Central memory CD8-positive, alpha-beta T cell (primary cell): Measurements from ENCODE around the gene PLA2G10.
"Not testable (repeated sequence)": the region's sequence is repeated elsewhere in the genome, so short reads cannot be mapped to it uniquely, and the experiment has no call there.

Experiments used
- ATAC-seq: fragments of 150-1000 bp; cut with Tn5 transposase; replicated peaks from 2 replicates; pipeline ENCODE4 v1.10.0; 2022; ENCODE audit warnings: mild to moderate bottlenecking, moderate FRiP score, moderate number of reproducible peaks; ENCODE audit not compliant: poor library complexity, severe bottlenecking; ENCODE audit errors: extremely low read depth
- DNase-seq, 2 donors: peaks; one replicate each; pipeline ENCODE4 v3.0.0; 2021; ENCODE audit warnings: low spot score in 2 of 2
- H3K27ac Mint-ChIP-seq: one replicate; pipeline ENCODE4 v1.8.0; 2022; ENCODE audit warnings: low read depth, mild to moderate bottlenecking, moderate library complexity, mixed read lengths
- H3K27me3 Mint-ChIP-seq: one replicate; pipeline ENCODE4 v1.8.0; 2022; ENCODE audit warnings: mixed read lengths
- H3K36me3 Mint-ChIP-seq: one replicate; pipeline ENCODE4 v1.8.0; 2022; ENCODE audit warnings: mild to moderate bottlenecking, moderate library complexity, mixed read lengths; ENCODE audit not compliant: insufficient read depth
- H3K4me1 Mint-ChIP-seq: one replicate; pipeline ENCODE4 v1.8.0; 2022; ENCODE audit warnings: mixed read lengths
- H3K4me3 Mint-ChIP-seq: one replicate; pipeline ENCODE4 v1.8.0; 2022; ENCODE audit warnings: mild to moderate bottlenecking, moderate library complexity, mixed read lengths
- H3K9me3 Mint-ChIP-seq: one replicate; pipeline ENCODE4 v1.8.0; 2022; ENCODE audit warnings: mixed read lengths

PLA2G10 gene

DNA sequence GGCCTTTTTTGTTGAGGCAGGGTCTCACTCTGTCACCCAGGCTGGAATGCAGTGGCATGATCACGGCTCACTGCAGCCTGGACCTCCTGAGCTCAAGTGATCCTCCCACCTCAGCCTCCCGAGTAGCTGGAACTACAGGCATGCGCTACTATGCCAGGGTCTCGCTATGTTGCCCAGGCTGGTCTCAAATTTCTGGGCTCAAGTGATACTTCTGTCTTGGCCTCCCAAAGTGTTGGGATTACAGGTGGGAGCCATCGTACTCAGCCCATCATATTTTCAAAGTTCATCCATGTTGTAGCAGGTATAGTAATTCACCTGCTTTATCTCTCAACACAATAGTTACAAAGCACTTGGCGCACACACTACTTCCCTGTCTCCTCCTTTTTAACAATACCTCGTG, 13.7 kb downstream of the PLA2G10 start:
- H3K27ac Mint-ChIP-seq, H3K9me3 Mint-ChIP-seq, ATAC-seq, H3K36me3 Mint-ChIP-seq, H3K4me1 Mint-ChIP-seq, H3K4me3 Mint-ChIP-seq, DNase-seq: not testable (repeated sequence)
- peaks cover 28% of the 10 kb centered on the region for H3K27me3 Mint-ChIP-seq

DNA sequence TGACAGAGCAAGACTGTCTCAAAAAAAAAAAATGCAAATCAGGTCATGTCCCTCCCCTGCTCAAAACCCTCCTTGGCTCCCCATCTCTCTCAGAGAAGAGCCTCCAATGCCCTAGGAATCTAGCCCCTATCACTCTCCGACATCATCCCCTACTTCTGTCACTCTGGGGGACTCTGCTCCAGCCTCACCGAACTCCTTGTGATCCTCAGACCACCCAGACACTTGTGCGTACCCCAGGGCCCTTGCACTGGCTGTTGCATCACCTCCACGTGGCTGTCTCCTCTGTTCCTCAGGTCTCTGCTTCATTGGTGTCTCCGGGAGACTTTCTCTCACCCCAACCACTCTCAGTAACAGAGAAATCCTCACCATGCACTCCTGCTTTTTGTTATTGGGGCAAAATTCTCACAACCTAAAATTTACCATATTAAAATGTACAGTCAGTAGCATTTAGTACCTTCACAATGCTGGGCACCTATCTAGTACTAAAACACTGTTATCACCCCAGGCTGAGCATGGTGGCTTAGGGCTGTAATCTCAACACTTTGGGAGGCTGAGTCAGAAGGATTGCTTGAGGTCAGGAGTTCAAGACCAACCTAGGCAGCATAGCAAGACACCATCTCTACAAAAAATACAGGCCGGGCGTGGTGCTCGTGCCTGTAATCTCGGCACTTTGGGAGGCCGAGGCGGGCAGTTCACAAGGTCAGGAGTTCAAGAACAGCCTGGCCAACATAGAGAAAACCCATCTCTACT, 15.2 kb downstream of the PLA2G10 start:
- H3K27ac Mint-ChIP-seq, result no peak overlapping the region
- no peak for DNase-seq
- H3K4me1 Mint-ChIP-seq, result no peaks in the 10 kb centered on the region

DNA sequence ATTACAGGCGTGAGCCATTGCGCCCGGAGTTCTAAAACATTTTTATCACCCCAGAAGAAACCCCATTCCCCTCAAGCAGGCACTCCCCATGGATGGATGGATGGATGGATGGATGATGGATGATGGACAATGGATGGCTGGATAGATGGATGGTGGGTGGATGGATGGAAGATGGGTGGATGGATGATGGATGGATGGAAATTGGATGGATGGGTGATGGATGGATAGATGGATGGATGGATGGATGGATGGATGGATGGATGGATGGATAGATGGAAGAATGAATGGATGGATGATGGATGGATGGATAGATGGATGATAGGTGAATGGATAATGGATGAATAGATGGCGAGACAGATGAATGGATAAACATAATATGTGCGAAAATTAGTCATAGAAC, 16.5 kb downstream of the PLA2G10 start:
- Mint-ChIP-seq H3K27ac (no peak overlapping the region), H3K27me3 (peaks cover 28% of the 10 kb centered on the region), H3K9me3 (no peaks in the 10 kb centered on the region), H3K4me3 (no peak overlapping the region), H3K4me1 (peaks cover 2% of the 10 kb centered on the region), H3K36me3 (peaks cover 1% of the 10 kb centered on the region)
- ATAC-seq (no peak), DNase-seq (no peak)

More for the DNA sequence above, 15.2 kb downstream of the PLA2G10 start:
- Mint-ChIP-seq H3K9me3 (no peaks in the 10 kb centered on the region), H3K36me3 (peaks cover 1% of the 10 kb centered on the region), H3K4me3 (no peak overlapping the region), H3K27me3 (peaks cover 28% of the 10 kb centered on the region)
- ATAC-seq, result no peak

DNA sequence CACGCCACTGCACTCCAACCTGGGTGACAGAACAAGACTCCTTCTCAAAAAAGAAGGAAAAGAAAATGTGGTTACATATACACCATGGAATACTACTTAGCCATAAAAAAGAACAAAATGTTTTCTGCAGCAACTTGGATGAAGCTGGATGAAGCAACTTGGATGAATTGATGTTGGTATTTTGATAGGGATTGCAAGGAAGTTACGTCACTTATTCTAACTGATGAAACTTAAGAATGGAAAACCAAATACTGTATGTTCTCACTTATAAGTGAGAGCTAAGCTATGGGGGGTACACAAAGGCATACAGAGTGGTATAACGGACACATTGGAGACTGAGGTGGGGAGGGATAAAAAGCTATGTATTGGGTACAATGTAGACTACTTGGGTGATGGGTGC, 17.5 kb downstream of the PLA2G10 start:
- Mint-ChIP-seq H3K4me1 (peaks cover 7% of the 10 kb centered on the region), H3K27me3 (peaks cover 28% of the 10 kb centered on the region), H3K27ac (no peak overlapping the region), H3K4me3 (no peak overlapping the region), H3K36me3 (peaks cover 1% of the 10 kb centered on the region), H3K9me3 (no peaks in the 10 kb centered on the region)
- ATAC-seq (no peak), DNase-seq (no peak)

DNA sequence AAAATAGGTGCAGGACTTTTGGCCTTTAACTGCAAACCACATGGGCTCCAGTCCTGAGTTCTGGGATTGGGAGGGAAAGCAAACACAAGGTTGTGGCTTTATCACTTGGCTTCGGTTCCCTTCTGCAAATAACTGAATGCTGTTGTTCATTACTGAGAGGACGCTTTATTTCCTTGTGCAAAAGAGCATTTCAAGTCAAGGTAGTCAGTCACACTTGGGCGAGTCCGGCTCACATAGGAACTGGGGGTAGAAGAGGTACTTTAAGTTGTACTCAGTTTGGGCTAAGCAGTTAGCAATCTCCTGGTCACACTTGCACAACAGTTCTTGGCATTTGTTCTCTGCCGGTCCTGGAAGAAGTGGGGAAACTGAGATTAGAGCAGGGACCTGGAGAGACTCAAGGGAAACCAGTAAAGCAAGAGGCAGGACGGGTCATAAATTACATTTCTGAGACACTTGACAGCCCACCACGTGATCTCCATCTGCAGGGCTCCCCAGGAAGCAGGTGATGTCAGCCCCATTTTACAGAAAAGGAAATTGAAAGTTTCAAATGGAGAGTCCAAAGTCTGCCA, 21.6 kb downstream of the PLA2G10 start:
- H3K27ac Mint-ChIP-seq, result no peak overlapping the region
- ATAC-seq (peak; percentile 36), DNase-seq (no peak)
- peaks cover 9% of the 10 kb centered on the region for H3K36me3 Mint-ChIP-seq
- no peaks in the 10 kb centered on the region for H3K27me3 Mint-ChIP-seq
- peaks cover 7% of the 10 kb centered on the region for H3K4me1 Mint-ChIP-seq
- H3K4me3 Mint-ChIP-seq, result no peak overlapping the region
- H3K9me3 Mint-ChIP-seq, result no peaks in the 10 kb centered on the region

DNA sequence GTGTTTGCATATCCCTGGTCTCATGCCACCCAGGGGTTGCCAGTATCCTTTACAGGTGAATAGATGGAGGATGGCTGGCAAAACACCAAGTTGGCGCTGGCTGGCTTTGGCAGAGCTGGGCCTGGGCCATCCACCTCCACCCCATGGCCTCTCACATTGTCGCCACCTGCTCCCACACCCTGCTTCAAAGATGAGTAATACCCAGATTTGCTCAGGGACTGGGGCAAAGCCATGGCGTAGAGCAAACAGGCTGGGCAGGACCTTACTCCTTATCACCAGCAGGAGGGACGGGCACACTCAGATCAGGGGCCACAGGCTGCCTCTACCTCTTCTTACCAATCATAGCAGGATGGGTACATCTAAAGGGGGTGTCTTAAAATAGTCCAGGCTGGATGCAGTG, 24.3 kb downstream of the PLA2G10 start:
- H3K9me3 Mint-ChIP-seq, result no peaks in the 10 kb centered on the region
- no peaks in the 10 kb centered on the region for H3K27me3 Mint-ChIP-seq
- H3K4me1 Mint-ChIP-seq, result peaks cover 7% of the 10 kb centered on the region
- no peak for ATAC-seq
- H3K27ac Mint-ChIP-seq, result no peak overlapping the region
- no peak for DNase-seq
- H3K4me3 Mint-ChIP-seq, result no peak overlapping the region
- peaks cover 29% of the 10 kb centered on the region for H3K36me3 Mint-ChIP-seq

DNA sequence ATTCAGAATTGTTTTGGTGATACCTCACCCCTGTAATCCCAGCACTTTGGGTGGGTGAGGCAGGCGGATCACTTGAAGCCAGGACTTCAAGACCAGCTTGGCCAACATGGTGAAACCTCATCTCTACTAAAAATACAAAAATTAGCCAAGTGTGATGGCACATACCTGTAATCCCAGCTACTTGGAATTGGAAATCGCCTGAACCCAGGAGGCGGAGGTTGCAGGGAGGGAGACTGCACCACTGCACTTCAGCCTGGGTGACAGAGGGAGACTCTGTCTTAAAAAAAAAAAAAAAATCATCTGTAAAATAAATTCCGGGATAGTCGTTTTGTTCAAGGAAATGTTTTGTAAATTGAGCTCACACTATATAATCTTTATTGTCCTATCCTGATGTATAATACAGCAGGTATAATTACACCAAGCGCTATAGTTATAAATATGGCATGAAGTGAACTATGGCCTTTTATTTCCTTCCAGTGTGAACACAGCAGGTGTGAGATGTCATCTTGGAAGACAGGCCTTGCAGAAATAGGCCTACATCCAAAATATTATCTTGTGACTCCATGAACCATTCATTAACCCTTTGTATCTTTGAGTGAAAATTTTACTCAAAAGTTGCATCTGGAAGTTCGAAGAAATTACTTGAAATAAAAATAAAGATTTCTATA, 25.4 kb downstream of the PLA2G10 start:
- DNase-seq (no peak), ATAC-seq (no peak)
- Mint-ChIP-seq H3K9me3 (no peaks in the 10 kb centered on the region), H3K27me3 (no peaks in the 10 kb centered on the region), H3K27ac (no peak overlapping the region), H3K4me3 (no peak overlapping the region), H3K36me3 (peaks cover 40% of the 10 kb centered on the region), H3K4me1 (peaks cover 7% of the 10 kb centered on the region)

DNA sequence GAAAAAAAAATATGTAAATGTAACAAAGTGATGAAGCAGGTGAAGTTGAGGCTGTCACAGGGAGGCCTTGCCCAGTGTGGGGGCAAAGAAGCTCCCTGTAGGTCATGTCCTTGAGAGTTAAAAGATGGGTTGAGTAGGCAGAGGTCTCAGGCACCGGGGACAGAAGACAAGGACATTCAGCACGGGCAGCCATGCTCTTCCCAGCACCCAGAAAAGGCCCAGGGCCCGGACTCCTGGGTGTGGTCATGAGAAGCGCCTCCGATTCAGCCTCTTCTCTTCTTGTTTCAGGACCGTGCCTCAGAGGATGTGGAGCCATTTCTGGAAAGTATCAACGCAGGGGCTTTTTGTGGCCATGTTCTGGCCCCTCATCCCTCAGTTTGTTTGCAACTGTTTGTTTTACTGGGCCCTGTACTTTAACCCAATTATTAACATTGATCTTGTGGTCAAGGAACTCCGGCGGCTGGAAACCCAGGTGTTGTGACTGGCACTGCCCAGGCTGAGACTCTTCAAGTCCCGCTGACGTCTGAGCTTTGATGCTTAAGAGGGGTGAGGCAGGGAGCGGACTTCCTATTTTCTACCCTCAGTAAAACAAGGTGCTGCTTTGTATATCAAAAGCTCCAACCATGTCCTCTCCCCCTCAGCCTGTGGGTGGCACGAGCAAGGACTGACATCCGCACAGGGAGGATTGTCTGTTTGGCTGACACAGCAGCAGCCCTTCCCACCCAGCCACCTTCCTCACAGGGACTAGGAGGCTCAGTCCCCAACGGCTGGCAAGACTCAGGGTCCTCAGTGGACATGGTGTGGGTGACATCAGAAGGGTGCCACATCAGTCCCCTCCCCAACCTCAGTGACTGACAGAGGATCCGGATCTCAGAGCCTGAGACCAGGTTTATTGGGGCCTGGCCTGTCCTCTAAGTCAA, 26.5 kb downstream of the PLA2G10 start:
- Mint-ChIP-seq H3K36me3 (peaks cover 49% of the 10 kb centered on the region), H3K27me3 (no peaks in the 10 kb centered on the region)

DNA sequence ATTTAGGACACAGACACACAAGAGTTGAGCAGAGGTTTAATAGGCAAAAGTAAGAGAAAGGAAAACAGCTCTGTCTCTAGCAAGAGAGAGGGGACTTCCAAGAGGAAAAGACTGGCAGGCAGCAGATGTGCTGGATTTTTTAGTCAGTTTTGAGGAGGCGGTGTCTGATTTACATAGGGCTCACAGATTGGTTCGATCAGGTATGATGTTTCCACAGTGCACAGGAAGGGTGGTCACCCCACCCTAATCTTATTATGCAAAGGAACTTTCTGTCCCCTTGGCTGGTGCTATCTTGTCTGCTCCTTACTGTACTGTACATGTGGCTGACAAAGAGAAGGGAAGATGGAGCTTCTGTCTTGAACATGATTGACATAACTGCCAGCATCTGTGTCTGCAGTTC, 36.0 kb downstream of the PLA2G10 start:
- H3K4me3 Mint-ChIP-seq, result no peak overlapping the region
- H3K4me1 Mint-ChIP-seq, result no peaks in the 10 kb centered on the region
- H3K36me3 Mint-ChIP-seq, result peaks cover 67% of the 10 kb centered on the region
- H3K27ac Mint-ChIP-seq, result no peak overlapping the region
- no peak for ATAC-seq
- H3K27me3 Mint-ChIP-seq, result no peaks in the 10 kb centered on the region
- no peaks in the 10 kb centered on the region for H3K9me3 Mint-ChIP-seq
- DNase-seq, result no peak

More for the DNA sequence above, 26.5 kb downstream of the PLA2G10 start:
- Mint-ChIP-seq H3K4me3 (no peak overlapping the region), H3K27ac (no peak overlapping the region), H3K9me3 (no peaks in the 10 kb centered on the region), H3K4me1 (peaks cover 5% of the 10 kb centered on the region)
- DNase-seq (no peak), ATAC-seq (no peak)

DNA sequence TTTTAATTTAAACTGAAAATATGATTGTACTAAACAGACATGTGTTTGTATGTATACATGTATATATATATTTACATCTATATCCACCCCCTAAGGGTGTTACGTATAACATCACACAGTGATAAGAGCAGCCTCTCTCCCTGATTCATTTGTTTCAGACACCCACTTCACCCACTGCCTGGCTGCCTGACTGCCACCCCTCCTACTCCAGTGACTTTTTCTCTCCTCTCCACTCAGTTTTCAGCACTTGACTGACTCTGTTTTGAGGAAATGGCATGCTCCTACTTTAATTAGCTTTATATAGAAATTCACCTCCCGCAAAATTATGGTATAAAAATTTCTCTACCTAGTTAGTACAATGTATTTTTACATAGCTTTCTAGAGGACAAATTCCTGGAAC, 41.4 kb downstream of the PLA2G10 start:
- no peaks in the 10 kb centered on the region for H3K9me3 Mint-ChIP-seq
- no peaks in the 10 kb centered on the region for H3K27me3 Mint-ChIP-seq
- peaks cover 74% of the 10 kb centered on the region for H3K36me3 Mint-ChIP-seq
- H3K4me3 Mint-ChIP-seq, result no peak overlapping the region
- H3K27ac Mint-ChIP-seq, result peak overlapping the region; percentile 34
- ATAC-seq, result no peak
- DNase-seq, result no peak
- H3K4me1 Mint-ChIP-seq, result no peaks in the 10 kb centered on the region

DNA sequence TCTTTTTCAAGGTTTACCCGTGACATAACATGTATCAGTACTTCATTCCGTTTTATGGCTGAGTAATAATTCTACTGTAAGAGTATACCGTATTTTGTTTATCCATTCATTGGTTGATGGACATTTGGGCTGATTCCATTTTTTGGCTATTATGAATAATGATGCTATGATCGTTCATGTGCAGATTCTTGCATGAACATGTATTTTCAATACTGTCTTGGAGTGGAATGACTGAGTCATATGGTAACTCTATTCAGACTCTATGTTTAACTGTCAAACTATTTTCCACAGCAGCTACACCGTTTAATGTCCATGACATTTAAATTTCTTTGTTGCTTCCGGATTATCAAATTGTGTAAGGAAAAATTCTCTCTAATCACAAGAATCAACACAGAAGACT, 43.5 kb downstream of the PLA2G10 start:
- Mint-ChIP-seq H3K4me1 (no peaks in the 10 kb centered on the region), H3K36me3 (peaks cover 70% of the 10 kb centered on the region), H3K4me3 (no peak overlapping the region), H3K9me3 (no peaks in the 10 kb centered on the region), H3K27me3 (no peaks in the 10 kb centered on the region), H3K27ac (no peak overlapping the region)
- ATAC-seq, result no peak
- no peak for DNase-seq

DNA sequence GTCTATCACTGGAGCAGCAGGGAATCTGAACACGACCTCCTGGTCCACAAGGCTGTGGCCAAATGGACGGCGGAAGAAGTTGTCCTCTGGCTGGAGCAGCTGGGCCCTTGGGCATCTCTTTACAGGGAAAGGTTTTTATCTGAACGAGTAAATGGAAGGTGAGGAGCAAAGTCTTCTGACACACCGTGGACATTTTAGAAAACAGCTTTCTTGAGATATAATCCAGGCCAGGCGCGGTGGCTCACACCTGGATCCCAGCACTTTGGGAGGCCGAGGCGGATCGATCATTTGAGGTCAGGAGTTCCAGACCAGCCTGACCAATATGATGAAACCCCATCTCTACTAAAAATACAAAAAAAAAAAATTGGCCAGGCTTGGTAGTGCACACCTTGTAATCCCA, 44.3 kb downstream of the PLA2G10 start:
- ATAC-seq, result no peak
- H3K4me3 Mint-ChIP-seq, result no peak overlapping the region
- no peaks in the 10 kb centered on the region for H3K4me1 Mint-ChIP-seq
- H3K27me3 Mint-ChIP-seq, result no peaks in the 10 kb centered on the region
- H3K9me3 Mint-ChIP-seq, result no peaks in the 10 kb centered on the region
- no peak for DNase-seq
- H3K36me3 Mint-ChIP-seq, result peaks cover 67% of the 10 kb centered on the region
- H3K27ac Mint-ChIP-seq, result no peak overlapping the region
